DND-41 (cell line): ENCODE data around the gene APOD.
"Not testable (repeated sequence)": the region's sequence is repeated elsewhere in the genome, so short reads cannot be mapped to it uniquely, and the experiment has no call there.

Experiments
- EZH2 ChIP-seq: IDR thresholded peaks from 3 replicates; pipeline ENCODE4 v1.6.1; 2012; ENCODE audit warnings: borderline replicate concordance, low read depth, mild to moderate bottlenecking, moderate library complexity, low read length, inconsistent platforms; ENCODE audit not compliant: severe bottlenecking
- TF ChIP-seq, protein P1 (sequence below): IDR thresholded peaks from 2 replicates; pipeline ENCODE4 v1.5.1; 2012; ENCODE audit warnings: borderline replicate concordance, low read length, moderate library complexity, mild to moderate bottlenecking; ENCODE audit not compliant: poor library complexity, severe bottlenecking; ENCODE audit errors: extremely low read depth

DNA sequence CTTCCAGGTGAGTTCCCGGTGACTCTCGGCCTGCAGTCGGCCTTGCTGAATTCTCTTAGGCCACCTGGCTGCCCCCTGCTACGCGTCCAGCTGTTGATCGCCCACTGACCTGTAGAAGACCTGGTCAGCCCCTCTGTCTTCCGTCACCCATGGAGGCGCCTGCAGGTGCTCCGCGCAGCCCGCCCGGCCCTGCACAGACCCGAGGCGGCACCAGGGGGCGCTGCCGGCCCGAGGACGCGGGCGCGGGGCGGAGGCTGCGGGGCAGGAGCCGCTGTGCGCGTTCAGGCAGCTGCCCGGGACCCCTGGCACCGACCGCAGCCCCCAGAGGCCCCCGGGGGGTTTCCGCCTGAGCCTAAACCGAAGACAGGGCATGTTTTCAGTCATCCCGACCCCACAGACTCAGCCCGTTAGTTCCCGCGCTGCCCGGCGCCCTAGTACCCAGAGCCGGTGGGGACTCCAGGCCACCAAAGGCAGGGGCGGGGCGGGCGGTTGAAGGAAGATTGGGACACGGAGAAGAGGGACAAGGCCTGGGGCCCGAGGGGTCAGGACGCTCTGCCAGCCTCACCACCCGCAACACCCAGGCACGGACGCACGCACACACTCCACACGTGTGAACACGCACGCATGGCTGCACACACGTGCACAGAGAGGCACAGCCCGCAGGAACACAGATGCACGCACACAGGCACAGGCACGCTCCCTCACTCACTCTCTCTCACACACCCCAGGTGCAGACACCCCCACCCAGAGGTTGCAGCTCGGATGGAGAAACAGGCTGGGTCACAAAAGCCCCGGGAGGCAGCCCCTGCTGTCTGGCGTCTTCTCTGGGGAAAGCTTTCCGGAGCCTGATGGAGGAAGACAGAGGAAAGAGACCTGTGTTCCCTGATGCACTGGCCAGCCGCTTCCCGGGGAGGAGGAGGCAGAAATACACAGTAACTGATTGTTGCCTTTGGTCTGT, 41.1 kb upstream of the APOD start:
- TF ChIP-seq, protein P1, sequence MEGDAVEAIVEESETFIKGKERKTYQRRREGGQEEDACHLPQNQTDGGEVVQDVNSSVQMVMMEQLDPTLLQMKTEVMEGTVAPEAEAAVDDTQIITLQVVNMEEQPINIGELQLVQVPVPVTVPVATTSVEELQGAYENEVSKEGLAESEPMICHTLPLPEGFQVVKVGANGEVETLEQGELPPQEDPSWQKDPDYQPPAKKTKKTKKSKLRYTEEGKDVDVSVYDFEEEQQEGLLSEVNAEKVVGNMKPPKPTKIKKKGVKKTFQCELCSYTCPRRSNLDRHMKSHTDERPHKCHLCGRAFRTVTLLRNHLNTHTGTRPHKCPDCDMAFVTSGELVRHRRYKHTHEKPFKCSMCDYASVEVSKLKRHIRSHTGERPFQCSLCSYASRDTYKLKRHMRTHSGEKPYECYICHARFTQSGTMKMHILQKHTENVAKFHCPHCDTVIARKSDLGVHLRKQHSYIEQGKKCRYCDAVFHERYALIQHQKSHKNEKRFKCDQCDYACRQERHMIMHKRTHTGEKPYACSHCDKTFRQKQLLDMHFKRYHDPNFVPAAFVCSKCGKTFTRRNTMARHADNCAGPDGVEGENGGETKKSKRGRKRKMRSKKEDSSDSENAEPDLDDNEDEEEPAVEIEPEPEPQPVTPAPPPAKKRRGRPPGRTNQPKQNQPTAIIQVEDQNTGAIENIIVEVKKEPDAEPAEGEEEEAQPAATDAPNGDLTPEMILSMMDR: not testable (repeated sequence)
- not testable (repeated sequence) for TF ChIP-seq EZH2
